Kidney epithelial cell (primary cell): Measurements from ENCODE around the gene ADGRV1. TPM values are rescaled to one million over a fixed set of nuclear protein-coding genes. Genes with fewer than 3 reads are reported as not detected.

Source experiments
- DNase-seq: peaks from one replicate; pipeline ENCODE4 v3.0.0-alpha.2; 2010; ENCODE audit warnings: low read depth
- H3K27me3 ChIP-seq: 2 replicates; pipeline ENCODE4 v1.6.0; 2011; ENCODE audit warnings: low read length; ENCODE audit not compliant: control insufficient read depth, insufficient read depth
- H3K36me3 ChIP-seq: 2 replicates; pipeline ENCODE4 v1.5.1; 2011; ENCODE audit warnings: low read length; ENCODE audit not compliant: control insufficient read depth, insufficient read depth
- H3K4me3 ChIP-seq: 2 replicates; pipeline ENCODE4 v1.5.1; 2011; ENCODE audit warnings: low read depth, mild to moderate bottlenecking, control low read depth, low read length
- total RNA-seq: library from RNA; depleted of rRNA; stranded (reverse); fragments of >200 nt; gene quantifications from 2 replicates; pipeline ENCODE4 v1.2.3, GENCODE V29; 2015
- TF ChIP-seq, protein P1 (sequence below): IDR thresholded peaks from 2 replicates; pipeline ENCODE4 v1.5.1; 2011; ENCODE audit warnings: mild to moderate bottlenecking, moderate library complexity, low read length, control low read depth, inconsistent platforms; ENCODE audit not compliant: insufficient read depth, poor library complexity, severe bottlenecking

Gene ADGRV1
- total RNA-seq, 1 donor from 2014 or later: 3.5 TPM

DNA sequence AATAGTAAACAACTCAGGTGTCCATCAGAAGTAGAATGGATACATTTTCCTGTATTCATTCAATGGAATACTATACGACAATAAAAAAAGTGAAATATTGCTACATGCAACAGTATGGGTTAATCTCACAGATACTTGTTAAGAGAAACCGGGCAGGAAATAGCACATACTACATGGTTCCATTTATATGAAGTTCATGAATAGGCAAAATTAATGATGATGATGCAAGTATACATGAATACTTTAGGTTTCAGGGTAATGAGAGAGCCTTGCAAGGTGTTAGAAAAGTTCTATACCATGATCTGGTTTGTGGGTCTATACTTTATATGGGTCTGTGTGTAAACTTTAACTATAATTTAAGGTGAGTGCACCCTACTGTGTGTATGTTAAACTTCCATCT lies 390.4 kb downstream of the ADGRV1 start:
- DNase-seq: no peak
- H3K36me3 ChIP-seq: no peaks in the 10 kb centered on the region
- no peaks in the 10 kb centered on the region for H3K27me3 ChIP-seq
- no peak overlapping the region for H3K4me3 ChIP-seq
- TF ChIP-seq, protein P1, sequence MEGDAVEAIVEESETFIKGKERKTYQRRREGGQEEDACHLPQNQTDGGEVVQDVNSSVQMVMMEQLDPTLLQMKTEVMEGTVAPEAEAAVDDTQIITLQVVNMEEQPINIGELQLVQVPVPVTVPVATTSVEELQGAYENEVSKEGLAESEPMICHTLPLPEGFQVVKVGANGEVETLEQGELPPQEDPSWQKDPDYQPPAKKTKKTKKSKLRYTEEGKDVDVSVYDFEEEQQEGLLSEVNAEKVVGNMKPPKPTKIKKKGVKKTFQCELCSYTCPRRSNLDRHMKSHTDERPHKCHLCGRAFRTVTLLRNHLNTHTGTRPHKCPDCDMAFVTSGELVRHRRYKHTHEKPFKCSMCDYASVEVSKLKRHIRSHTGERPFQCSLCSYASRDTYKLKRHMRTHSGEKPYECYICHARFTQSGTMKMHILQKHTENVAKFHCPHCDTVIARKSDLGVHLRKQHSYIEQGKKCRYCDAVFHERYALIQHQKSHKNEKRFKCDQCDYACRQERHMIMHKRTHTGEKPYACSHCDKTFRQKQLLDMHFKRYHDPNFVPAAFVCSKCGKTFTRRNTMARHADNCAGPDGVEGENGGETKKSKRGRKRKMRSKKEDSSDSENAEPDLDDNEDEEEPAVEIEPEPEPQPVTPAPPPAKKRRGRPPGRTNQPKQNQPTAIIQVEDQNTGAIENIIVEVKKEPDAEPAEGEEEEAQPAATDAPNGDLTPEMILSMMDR: no peak

- H3K36me3 ChIP-seq: no peaks in the 10 kb centered on the region
- no peak overlapping the region for H3K4me3 ChIP-seq
- no peaks in the 10 kb centered on the region for H3K27me3 ChIP-seq
- TF ChIP-seq, protein P1: no peak
- no peak for DNase-seq
Measured at GRCh38 chr5:90949469-90950358, 391.1 kb downstream of the ADGRV1 start.

GRCh38 chr5:90955001-90955635 lies 396.5 kb downstream of the ADGRV1 start:
- no peak for DNase-seq
- TF ChIP-seq, protein P1: no peak
- Histone ChIP-seq H3K36me3 (no peaks in the 10 kb centered on the region), H3K27me3 (no peaks in the 10 kb centered on the region), H3K4me3 (no peak overlapping the region)

DNA sequence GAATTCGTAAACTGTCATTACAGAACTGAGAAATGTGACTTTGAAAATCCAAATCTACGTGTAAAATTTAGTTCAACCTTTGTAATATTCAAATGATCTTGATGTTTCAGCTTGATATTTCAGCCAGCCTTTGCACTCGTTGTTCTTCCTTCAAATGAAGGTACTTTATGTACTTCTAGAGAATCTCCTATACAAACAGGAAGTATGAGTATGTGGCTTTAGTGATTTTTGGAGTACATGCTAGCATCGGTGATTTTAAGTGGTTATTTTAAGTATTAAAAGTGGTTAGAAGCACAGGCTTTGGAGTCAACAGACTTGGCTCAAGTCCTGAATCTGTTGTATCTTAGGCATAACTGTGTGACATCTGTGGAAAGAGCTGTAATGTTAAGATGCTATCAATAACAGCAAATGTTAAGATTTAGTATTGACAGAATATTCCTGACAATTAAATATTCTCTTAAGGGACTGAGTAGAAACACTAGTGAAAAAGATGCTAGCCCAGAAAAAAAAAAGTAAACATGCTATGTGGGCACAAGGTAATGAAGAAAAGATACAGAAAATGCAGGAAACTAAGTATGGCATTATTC lies 398.0 kb downstream of the ADGRV1 start:
- Histone ChIP-seq H3K4me3 (no peak overlapping the region), H3K27me3 (no peaks in the 10 kb centered on the region), H3K36me3 (no peaks in the 10 kb centered on the region)
- TF ChIP-seq, protein P1: no peak
- no peak for DNase-seq

- no peaks in the 10 kb centered on the region for H3K36me3 ChIP-seq
- no peak overlapping the region for H3K4me3 ChIP-seq
- H3K27me3 ChIP-seq: no peaks in the 10 kb centered on the region
- TF ChIP-seq, protein P1: no peak
- no peak for DNase-seq
Measured at GRCh38 chr5:90957906-90958305, 399.3 kb downstream of the ADGRV1 start.
